ENCODE measurements around the gene PHOX2A.

Gene PHOX2A

GRCh38 chr11:72265951-72266350 lies 22.0 kb upstream of the PHOX2A start:
- TF ChIP-seq CTCF (IDR thresholded peaks at IDR 0.05; ENCODE audit: extremely low read depth, insufficient read depth, missing control alignments) = no peak
- in situ Hi-C loops (cut with MboI; ENCODE audit: low pct_unique_long_range_greater_than_20kb, low sequenced_read_pairs, unreplicated experiment) = no loop called here
- no peak for DNase-seq (ENCODE audit: low spot score)

GRCh38 chr11:72263361-72263760 lies 19.4 kb upstream of the PHOX2A start:
- in situ Hi-C loops (cut with MboI; ENCODE audit: low pct_unique_long_range_greater_than_20kb, low sequenced_read_pairs, unreplicated experiment) = no loop called here
- no peak for DNase-seq (ENCODE audit: low spot score)
- TF ChIP-seq CTCF (IDR thresholded peaks at IDR 0.05; ENCODE audit: extremely low read depth, insufficient read depth, missing control alignments) = no peak

DNA sequence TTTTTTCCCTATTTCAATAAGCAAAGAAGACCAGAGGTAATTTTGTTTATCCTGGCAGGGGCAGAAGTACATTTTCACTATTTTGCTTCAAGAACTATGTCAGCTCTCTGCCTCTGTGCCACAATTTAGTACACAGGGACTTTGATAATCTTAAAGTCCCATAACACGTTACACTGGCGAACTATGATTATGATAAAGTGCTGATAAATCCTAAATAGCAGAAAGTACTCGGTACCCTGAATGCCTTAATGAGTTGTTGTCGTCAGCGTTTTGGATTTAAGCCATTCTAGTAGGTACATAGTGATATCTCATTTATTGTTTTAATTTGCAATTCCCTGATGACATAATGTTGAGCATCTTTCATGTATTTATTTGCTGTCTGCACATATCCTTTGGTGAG lies 16.6 kb upstream of the PHOX2A start:
- in situ Hi-C loops (cut with MboI; ENCODE audit: low pct_unique_long_range_greater_than_20kb, low sequenced_read_pairs, unreplicated experiment) = no loop called here
- DNase-seq (ENCODE audit: low spot score) = no peak
- TF ChIP-seq CTCF (IDR thresholded peaks at IDR 0.05; ENCODE audit: extremely low read depth, insufficient read depth, missing control alignments) = no peak

GRCh38 chr11:72259490-72259889 lies 15.5 kb upstream of the PHOX2A start:
- in situ Hi-C loops (cut with MboI; ENCODE audit: low pct_unique_long_range_greater_than_20kb, low sequenced_read_pairs, unreplicated experiment) = no loop called here
- TF ChIP-seq CTCF (IDR thresholded peaks at IDR 0.05; ENCODE audit: extremely low read depth, insufficient read depth, missing control alignments) = no peak
- no peak for DNase-seq (ENCODE audit: low spot score)

DNA sequence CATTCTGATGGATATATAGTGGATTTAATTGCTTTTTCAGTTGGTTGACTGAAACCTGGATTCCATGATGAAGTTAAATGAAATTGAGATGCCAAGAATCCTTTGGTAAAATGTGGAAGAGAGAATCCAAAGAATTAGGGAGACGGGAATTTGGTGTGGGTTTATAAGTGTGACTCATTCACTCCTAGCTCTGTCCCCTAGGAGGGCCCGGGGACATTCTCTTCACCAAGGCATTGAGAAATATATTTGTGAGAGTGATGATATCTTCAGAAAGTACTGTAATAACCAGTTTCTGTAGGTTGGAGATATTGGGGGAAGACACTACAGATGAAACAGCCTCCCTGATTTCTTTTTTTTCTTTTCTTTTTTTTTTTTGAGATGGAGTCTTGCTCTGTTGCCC lies 13.6 kb upstream of the PHOX2A start:
- in situ Hi-C loops (cut with MboI; ENCODE audit: low pct_unique_long_range_greater_than_20kb, low sequenced_read_pairs, unreplicated experiment) = no loop called here
- no peak for TF ChIP-seq CTCF (IDR thresholded peaks at IDR 0.05; ENCODE audit: extremely low read depth, insufficient read depth, missing control alignments)
- no peak for DNase-seq (ENCODE audit: low spot score)

DNA sequence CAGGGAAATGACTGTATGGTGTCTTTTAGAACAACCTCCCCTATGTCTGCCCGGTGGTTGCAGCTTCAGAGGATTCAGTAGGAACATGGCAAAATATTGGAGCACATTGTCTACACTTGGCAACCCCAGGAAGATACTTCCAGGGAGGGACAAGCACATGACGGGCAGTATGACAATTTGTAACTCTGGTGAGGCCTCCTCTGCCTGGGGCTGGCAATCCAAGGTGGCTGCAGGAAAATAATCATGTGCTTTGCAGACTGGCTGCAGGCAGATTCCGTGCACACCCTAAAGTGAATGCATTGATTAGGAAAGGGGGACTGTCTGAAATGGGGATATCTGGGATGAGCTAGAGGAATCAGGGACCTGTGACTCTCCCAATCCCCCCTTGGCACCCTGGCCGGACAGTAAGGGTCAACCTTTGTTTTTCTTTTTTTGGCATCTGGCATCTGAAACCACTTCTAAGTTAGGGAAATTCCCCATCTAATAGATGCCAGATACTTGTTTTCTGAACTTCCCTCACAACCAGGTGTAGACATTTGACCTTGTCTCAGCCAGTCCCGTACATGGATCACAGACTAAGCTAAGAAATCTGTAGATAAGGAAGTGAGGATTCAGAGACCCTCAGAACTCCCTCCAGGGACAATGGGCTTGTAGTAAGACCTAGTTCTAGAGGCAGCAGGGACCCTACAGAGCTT lies 10.5 kb upstream of the PHOX2A start:
- no peak for DNase-seq (ENCODE audit: low spot score)
- TF ChIP-seq CTCF (IDR thresholded peaks at IDR 0.05; ENCODE audit: extremely low read depth, insufficient read depth, missing control alignments) = no peak
- in situ Hi-C loops (cut with MboI; ENCODE audit: low pct_unique_long_range_greater_than_20kb, low sequenced_read_pairs, unreplicated experiment) = no loop called here

All from GM13977 (cell line).